GM23338 (cell line): ENCODE data around the gene MIB2.
A peak's percentile ranks its signal among the peaks of the same experiment; 100 is the strongest.

Source experiments
- CREB1 ChIP-seq: fragments of 250-450 bp; sonication (Bioruptor Pico); IDR thresholded peaks from 2 replicates; pipeline ENCODE4 v1.5.0; 2020; ENCODE audit warnings: low read depth, mild to moderate bottlenecking, moderate library complexity
- CTCF ChIP-seq, 2 experiments: fragments of 200-600 bp in 1 of 2; sonication (generic) in 1 of 2; conservative IDR thresholded peaks; 2 replicates each; pipeline versions ENCODE4 v1.5.1 to v1.6.1; 2016 to 2017; ENCODE audit warnings: antibody characterized with exemption in 2 of 2, low read depth in 2 of 2, mild to moderate bottlenecking in 2 of 2, moderate library complexity in 1 of 2
- ETS1 ChIP-seq: IDR thresholded peaks from 2 replicates; pipeline ENCODE4 v1.6.1; 2016; ENCODE audit warnings: antibody characterized with exemption
- EZH2 ChIP-seq: fragments of 200-600 bp; sonication (generic); IDR thresholded peaks from one replicate; pipeline ENCODE4 v1.8.0; 2017; ENCODE audit warnings: antibody characterized with exemption, mild to moderate bottlenecking, low read depth; ENCODE audit not compliant: unreplicated experiment
- EZH2phosphoT487 ChIP-seq: fragments of 200-600 bp; sonication (generic); IDR thresholded peaks from one replicate; pipeline ENCODE4 v1.8.1; 2018; ENCODE audit warnings: antibody characterized with exemption; ENCODE audit not compliant: unreplicated experiment
- JUNB ChIP-seq: IDR thresholded peaks from one replicate; pipeline ENCODE4 v1.6.1; 2016; ENCODE audit warnings: antibody characterized with exemption; ENCODE audit not compliant: unreplicated experiment
- POLR2AphosphoS5 ChIP-seq: IDR thresholded peaks from 2 replicates; pipeline ENCODE4 v1.6.1; 2016; ENCODE audit warnings: antibody characterized with exemption, low read depth
- REST ChIP-seq: IDR thresholded peaks from one replicate; pipeline ENCODE4 v1.6.1; 2018; ENCODE audit warnings: antibody characterized with exemption; ENCODE audit not compliant: unreplicated experiment
- STAT1 ChIP-seq: IDR thresholded peaks from one replicate; pipeline ENCODE4 v1.6.1; 2016; ENCODE audit warnings: antibody characterized with exemption; ENCODE audit not compliant: unreplicated experiment
- ZNF462 ChIP-seq: fragments of 250-450 bp; sonication (Bioruptor Pico); IDR thresholded peaks from 2 replicates; pipeline ENCODE4 v1.5.0; 2020; ENCODE audit warnings: mild to moderate bottlenecking, moderate library complexity

GRCh38 chr1:1599030-1599934, 16.0 kb upstream of the MIB2 start:
- peak; percentile 38 to 67; a peak in 2 of 4 replicates for TF ChIP-seq CTCF (conservative IDR thresholded peaks at IDR 0.05; ENCODE audit: low read depth in 2 of 2)
- peak; percentile 72 for TF ChIP-seq CREB1
- TF ChIP-seq REST, result no peak
- no peak for TF ChIP-seq EZH2
- 0 out of 2 replicates have a peak, but pooled peaks have one; percentile 38 for TF ChIP-seq POLR2AphosphoS5
- TF ChIP-seq ZNF462 (CRISPR knock-in tag), result no peak
- no peak for TF ChIP-seq STAT1
- no peak for TF ChIP-seq JUNB
- no peak for TF ChIP-seq EZH2phosphoT487
- TF ChIP-seq ETS1, result no peak
